HCEC 1CT (cell line): ENCODE results near the gene C20orf173.
"Not testable (repeated sequence)": the region's sequence is repeated elsewhere in the genome, so short reads cannot be mapped to it uniquely, and the experiment has no call there.

Experiments used
- DNase-seq: peaks from one replicate; pipeline ENCODE4 v3.0.0-alpha.2; 2017

C20orf173 gene

DNA sequence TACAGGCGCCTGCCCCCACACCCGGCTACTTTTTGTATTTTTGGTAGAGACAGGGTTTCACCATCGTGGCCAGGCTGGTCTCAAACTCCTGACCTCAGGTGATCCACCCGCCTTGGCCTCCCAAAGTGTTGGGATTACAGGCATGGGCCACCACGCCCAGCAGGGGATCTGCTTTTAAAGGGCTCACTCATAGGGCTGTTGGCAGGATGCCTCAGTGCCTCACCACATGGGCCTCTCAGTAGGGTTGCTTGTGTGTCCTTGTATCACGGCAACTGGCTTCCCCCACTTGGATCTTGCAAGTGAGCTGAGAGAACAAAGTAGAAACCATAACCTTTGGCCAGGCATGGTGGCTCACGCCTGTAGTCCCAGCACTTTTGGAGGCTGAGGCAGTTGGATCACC is 15.5 kb upstream of the C20orf173 start:
- DNase-seq, result not testable (repeated sequence)

DNA sequence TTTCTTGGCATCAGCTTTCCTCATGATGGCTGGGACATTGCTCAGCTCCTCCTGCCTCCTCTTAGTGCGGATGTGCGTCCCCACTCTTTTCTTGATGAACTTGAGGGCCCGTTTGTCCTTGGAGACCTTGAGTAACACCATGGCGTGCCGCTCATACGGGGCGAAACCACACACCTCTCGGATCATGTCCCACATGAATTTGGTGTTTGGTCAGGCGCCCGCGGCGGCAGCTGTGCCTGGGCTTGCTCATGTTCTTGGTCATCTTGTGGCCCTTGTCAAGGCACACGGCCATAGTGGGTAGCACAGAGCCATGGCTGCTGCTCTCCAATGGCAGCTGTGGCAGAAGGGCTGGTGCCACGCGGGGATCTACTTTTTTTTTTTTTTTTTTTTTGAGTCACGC is 15.0 kb upstream of the C20orf173 start:
- DNase-seq, result no peak

DNA sequence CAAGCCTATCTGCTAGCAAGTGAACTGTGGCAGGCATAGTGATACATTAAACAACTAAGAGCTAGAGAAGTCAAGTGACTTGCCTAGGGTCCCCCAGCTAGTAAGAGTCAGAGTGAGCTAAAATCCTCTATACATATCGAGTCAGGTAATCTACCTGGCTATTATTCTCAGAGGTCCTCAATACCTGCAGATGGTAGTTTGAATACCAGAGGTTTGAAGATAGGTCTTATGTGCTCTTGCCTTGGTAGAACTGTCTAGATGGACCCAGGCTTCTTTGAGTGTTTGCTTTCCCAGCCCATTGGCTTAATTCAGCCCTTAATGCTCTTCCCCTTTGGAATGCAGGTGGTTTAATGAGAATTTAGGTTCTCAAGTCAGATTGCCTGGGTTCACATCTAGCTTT is 13.5 kb upstream of the C20orf173 start:
- no peak for DNase-seq

GRCh38 chr20:35541783-35542662 is 12.6 kb upstream of the C20orf173 start, which contains the start of gene ERGIC3:
ERGIC3 (plus strand) TSS chr20:35542078; CDS start chr20:35542098, 20 bp downstream.
- DNase-seq, result peak; percentile 96

DNA sequence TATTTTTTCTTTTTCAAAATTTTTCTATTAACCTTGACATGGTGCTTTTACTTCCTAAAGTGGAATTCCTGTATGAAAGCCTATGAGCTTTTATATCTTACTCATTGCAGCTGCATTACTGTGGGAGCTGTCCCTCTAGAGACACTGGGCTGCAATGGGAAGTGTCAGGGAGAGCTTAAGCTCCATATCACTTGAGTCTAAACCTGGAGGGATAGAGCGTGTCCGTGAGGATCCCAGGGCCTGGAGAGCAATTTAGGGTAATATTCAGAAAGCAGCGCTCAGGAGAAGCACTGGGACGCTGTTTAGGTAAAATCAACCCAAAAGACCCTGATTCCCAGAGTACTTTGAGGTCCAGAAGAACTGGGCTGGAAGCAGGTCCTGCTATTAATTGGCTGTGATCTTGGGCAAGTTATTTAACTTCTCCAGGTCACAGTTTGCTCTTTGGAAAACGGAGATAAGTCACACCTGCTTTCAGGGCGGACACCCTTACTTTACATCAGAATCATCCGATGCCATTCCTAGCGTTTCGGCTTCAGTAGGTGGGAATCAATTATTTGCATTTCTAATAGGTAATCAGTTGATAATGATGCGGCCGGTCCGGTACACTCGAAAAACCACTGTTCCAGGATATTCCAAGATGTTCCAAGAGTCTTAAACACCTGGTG is 11.8 kb upstream of the C20orf173 start:
- no peak for DNase-seq

GRCh38 chr20:35539756-35540212 is 10.3 kb upstream of the C20orf173 start:
- no peak for DNase-seq

- no peak for DNase-seq
These were observed 2.2 kb downstream of the C20orf173 start for GRCh38 chr20:35527122-35527769.

DNA sequence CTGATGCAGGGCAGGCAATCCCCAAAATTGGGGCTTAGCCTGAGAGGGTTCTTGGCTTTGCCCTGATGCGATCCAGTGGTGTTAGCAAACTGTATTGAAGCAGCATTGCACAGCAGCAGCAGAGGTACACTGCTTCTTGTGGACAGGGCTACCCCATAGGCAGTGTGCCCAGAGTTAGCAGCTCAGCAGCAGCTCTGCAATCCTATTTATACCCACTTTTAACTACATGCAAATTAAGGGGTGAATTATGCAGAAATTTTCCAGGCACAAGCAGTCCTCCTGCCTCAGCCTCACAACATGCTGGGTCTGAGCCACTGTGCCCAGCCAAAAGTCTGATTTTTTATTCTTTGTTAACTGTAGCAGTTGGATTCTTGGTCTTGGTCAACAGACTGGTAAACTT is 3.8 kb downstream of the C20orf173 start:
- no peak for DNase-seq

DNA sequence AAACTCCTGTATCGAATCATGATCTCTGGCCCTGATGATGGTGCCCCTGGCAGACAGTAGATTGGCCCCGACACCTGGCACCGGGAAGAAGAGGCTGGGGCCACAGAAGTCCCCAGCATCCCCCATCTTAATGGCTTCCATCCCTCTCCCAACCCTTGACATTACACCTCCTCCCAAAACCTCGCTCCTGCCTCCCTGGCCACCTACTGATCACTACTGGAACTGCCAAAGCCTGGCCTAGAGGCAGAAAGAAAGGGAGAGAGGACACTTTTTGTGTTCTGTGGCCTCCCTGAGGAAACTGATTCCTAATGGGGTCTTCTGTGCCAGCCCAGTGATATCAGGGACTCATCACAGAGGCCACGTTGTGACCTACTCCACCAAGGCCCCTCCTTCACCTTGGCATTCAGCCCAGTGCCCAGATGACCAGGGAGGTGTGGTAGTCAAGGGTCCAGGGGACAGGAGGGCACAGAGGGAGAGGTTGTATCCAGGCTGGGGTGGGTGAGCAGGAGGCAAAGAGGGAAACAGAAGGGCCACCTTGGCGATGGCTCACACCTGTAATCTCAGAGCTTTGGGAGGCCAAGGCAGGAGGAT is 6.1 kb downstream of the C20orf173 start:
- peak; percentile 10 for DNase-seq

DNA sequence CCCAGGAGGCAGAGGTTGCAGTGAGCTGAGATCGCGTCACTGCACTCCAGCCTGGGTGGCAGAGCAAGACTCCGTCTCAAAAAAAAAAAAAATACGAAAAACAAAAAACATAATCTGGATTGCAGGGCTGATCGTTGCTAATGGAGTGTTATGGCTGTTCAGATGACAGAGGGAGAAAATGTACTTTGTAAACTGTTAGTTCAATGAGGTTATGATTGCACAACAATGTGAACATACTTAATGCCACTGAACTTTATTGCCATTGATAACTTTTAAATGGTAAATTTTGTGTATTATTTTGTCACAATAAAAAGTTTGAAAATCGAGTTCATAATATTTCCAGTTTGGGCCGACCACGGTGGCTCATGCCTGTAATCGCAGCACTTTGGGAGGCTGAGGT is 10.5 kb downstream of the C20orf173 start:
- DNase-seq, result no peak

- DNase-seq, result not testable (repeated sequence)
These were observed 11.7 kb downstream of the C20orf173 start for GRCh38 chr20:35517767-35518166.

- no peak for DNase-seq
These were observed 12.3 kb downstream of the C20orf173 start for GRCh38 chr20:35517125-35517524.

- peak; percentile 80 for DNase-seq
These were observed 13.4 kb downstream of the C20orf173 start for GRCh38 chr20:35515949-35516645.

- no peak for DNase-seq
These were observed 14.1 kb downstream of the C20orf173 start for GRCh38 chr20:35515341-35515740.

GRCh38 chr20:35514371-35514932 is 15.0 kb downstream of the C20orf173 start:
- no peak for DNase-seq

DNA sequence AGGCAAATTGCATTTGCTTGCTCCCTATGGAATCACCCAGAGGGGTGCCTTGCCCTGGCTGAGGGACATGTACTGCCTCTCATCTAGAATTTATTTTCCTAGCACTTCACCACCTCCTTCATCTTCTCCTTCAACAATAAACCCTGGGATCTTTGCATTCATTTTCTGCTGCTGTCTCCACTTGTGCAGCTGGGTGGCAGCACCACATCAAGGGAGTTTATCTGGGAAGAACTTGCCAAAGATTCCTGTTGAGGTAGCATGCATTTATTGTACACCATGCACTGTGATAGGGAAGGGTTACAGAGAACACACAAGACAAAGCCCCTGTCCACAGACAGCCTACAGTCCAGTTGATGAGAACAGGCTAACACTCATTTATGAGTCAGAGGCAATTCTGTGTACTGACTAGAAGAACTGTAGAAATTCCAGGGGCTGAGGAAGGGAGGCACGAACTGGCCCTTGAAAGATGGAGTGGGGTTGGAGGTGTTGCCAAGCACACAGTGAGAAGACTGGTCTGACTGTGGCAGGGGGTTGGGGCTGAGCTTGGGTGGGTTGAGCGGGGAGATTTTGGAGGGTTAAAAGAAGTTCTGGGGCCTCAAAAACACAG is 17.5 kb downstream of the C20orf173 start:
- DNase-seq, result peak; percentile 24

DNA sequence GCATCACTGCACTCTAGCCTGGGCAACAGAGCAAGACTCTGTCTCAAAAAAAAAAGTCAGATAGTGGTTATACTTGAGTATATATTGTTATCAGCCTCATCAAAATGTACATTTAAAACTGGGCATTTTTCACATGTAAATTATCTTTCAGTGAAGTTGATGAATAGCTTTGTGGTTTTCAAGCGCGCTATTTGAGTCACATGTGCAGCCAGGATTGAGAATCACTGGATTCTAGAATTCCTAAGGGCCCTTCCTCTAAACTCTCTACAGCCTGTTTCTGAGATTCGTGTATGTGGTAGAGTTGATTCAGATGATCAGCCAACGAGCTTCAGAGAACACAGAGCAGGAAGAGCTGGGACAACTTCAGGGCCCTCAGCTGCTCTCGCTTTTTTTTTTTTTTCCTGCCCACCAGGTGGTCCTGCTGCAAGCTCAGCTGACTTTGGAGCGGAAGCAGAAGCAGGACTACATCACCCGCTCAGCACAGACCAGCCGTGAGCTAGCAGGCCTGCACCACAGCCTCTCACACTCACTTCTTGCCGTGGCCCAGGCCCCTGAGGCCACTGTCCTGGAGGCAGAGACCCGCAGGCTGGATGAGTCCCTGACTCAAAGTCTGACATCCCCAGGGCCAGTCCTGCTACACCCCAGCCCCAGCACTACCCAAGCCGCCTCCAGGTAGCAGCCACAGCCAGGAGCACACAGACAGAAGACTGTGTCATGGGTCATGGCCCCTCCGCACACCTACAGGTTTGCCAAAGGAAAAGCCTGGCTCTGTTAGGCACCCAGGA is 18.3 kb downstream of the C20orf173 start:
- DNase-seq, result no peak

DNA sequence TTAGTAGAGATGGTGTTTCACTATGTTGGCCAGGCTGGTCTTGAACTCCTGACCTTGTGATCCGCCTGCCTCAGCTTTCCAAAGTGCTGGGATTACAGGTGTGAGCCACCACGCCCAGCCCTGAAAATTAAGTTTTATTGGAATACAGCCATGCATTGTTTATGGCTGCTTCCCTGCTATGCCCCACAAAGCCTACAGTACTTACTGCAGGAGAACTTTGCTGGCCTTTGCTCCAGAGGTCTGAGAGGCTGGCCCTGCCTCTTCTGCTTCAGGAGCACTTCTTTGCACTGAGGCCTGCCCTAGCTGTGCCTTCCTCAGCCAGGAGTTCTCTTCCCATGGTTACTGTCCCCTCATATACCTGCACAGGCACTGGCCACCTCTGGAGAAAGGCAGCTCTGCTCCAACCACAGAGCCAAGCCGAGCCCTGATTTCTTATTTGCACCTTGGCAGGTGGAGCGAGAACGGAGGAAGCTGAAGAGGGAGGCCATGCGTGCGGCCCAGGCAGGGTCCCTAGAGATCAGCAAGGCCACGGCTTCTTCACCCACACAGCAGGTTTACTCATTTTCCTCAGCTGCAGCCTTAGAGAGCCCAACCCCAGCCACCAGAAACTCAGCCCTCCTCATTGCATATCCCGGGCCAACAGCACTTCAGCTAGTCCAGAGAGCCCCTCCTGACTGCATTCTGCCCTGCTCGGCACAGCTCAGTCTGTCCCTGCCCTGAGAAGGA is 20.8 kb downstream of the C20orf173 start:
- no peak for DNase-seq

DNA sequence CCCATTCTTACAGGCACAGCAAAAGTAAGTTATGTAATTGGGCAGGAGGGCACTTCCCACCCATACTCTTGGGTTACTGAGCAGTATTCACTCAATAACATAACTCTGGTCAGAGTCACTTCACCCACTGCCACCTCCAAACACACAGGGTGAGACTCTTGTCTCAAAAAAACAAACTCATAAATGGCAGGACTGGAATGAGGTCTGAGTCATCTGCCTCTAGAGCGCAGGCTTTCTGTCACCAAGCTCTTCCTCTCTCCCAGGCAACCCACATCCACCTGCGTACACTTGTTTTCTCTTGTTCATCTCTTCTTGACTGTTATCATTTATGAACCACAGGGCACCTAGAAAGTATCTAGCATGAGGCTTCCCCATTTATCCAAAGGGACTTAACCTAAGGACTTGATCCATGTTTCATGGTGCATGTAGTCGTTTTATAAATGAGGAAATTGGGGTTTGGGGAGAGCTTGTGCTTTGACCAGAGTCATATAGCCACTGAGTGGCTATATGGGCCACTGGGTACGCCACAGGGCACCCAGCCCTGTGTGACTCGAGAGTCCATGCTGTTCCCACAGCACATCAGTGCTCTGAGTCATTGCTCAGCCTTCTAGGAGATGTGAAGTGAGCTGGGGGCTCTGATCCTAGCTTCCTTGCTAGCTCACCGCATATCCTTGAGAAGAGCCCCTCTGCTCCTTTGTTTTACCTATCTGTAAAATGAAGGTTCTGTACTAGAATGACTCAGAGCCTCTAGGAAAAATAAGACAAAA is 22.4 kb downstream of the C20orf173 start:
- peak; percentile 14 for DNase-seq
